Activated CD4-positive, alpha-beta T cell treated with anti-CD3 and anti-CD28 coated beads for 4 hours (primary cell): ENCODE results near the gene DFFB.

Experiments
- DNase-seq, 2 donors: peaks; one replicate each; pipeline ENCODE4 v3.0.0-alpha.2; 2020

Gene DFFB

GRCh38 chr1:3876716-3877115 lies 19.4 kb downstream of the DFFB start:
- no peak for DNase-seq

- no peak for DNase-seq
These were observed 21.8 kb downstream of the DFFB start for GRCh38 chr1:3879099-3879498.

- no peak for DNase-seq
These were observed 22.6 kb downstream of the DFFB start for GRCh38 chr1:3879787-3880428.

GRCh38 chr1:3880429-3881192 lies 23.3 kb downstream of the DFFB start:
- no peak for DNase-seq

GRCh38 chr1:3881193-3881480 lies 23.9 kb downstream of the DFFB start:
- DNase-seq, result no peak

GRCh38 chr1:3883194-3883925 lies 26.1 kb downstream of the DFFB start:
- no peak for DNase-seq

- DNase-seq, result no peak
These were observed 27.7 kb downstream of the DFFB start for GRCh38 chr1:3884966-3885365.

GRCh38 chr1:3885611-3886010 lies 28.3 kb downstream of the DFFB start:
- no peak for DNase-seq

- DNase-seq, result no peak
These were observed 28.9 kb downstream of the DFFB start for GRCh38 chr1:3886106-3886670.

- DNase-seq, result no peak
These were observed 29.4 kb downstream of the DFFB start for GRCh38 chr1:3886691-3887090.

GRCh38 chr1:3888301-3888700 lies 31.0 kb downstream of the DFFB start:
- DNase-seq, result no peak

- no peak for DNase-seq
These were observed 32.7 kb downstream of the DFFB start for GRCh38 chr1:3889936-3890335.

- DNase-seq, result no peak
These were observed 33.4 kb downstream of the DFFB start for GRCh38 chr1:3890389-3891328.

- no peak for DNase-seq
These were observed 34.1 kb downstream of the DFFB start for GRCh38 chr1:3891329-3891865.

- DNase-seq, result no peak
These were observed 35.5 kb downstream of the DFFB start for GRCh38 chr1:3892748-3893147.

GRCh38 chr1:3893190-3893589 lies 35.9 kb downstream of the DFFB start:
- no peak for DNase-seq

- DNase-seq, result no peak
These were observed 37.5 kb downstream of the DFFB start for GRCh38 chr1:3894626-3895278.

GRCh38 chr1:3895279-3895950 lies 38.1 kb downstream of the DFFB start:
- no peak for DNase-seq

GRCh38 chr1:3895951-3896325 lies 38.7 kb downstream of the DFFB start:
- no peak for DNase-seq

- DNase-seq, result no peak
These were observed 39.2 kb downstream of the DFFB start for GRCh38 chr1:3896396-3897000.

GRCh38 chr1:3898475-3898735 lies 41.1 kb downstream of the DFFB start:
- no peak for DNase-seq
